CD8-positive, alpha-beta memory T cell (primary cell): Measurements from ENCODE around the gene ALCAM. TPM values are rescaled to one million over a fixed set of nuclear protein-coding genes. Genes with fewer than 3 reads are reported as not detected.

ENCODE experiments used
- CTCF ChIA-PET: fragments of 350-600 bp; sonication (Branson Sonifier 250); formaldehyde crosslinking; loops from one replicate; lab custom pipeline; 2021; ENCODE audit warnings: antibody characterized with exemption; lab: Charles Lee
- POLR2A ChIA-PET: fragments of 350-600 bp; sonication (Branson Sonifier 250); formaldehyde crosslinking; loops from one replicate; lab custom pipeline; 2021; ENCODE audit warnings: antibody characterized with exemption; lab: Charles Lee
- DNase-seq, 5 donors: peaks; one replicate each; pipeline versions ENCODE4 v3.0.0 to v3.0.0-alpha.2; 2020 to 2022; ENCODE audit warnings: mixed read lengths in 1 of 5
- H3K27ac ChIP-seq: one replicate; pipeline ENCODE4 v1.7.0; 2013; ENCODE audit warnings: low read depth, mild to moderate bottlenecking, low read length, moderate library complexity
- H3K27me3 ChIP-seq: 2 replicates; pipeline ENCODE4 v1.7.0; 2013; ENCODE audit warnings: low read length, mild to moderate bottlenecking; ENCODE audit not compliant: insufficient read depth, poor library complexity, severe bottlenecking
- H3K36me3 ChIP-seq: 2 replicates; pipeline ENCODE4 v1.7.0; 2013; ENCODE audit warnings: mild to moderate bottlenecking, low read length, moderate library complexity; ENCODE audit not compliant: insufficient read depth
- H3K4me1 ChIP-seq: 2 replicates; pipeline ENCODE4 v1.7.0; 2013; ENCODE audit warnings: mild to moderate bottlenecking, low read length, moderate library complexity; ENCODE audit not compliant: insufficient read depth
- H3K4me3 ChIP-seq: 2 replicates; pipeline ENCODE4 v1.7.0; 2013; ENCODE audit warnings: mild to moderate bottlenecking, low read length
- H3K9me3 ChIP-seq: 2 replicates; pipeline ENCODE4 v1.7.0; 2013; ENCODE audit warnings: mild to moderate bottlenecking, low read length
- H3K27ac Mint-ChIP-seq, 8 donors: one replicate each; pipeline ENCODE4 v1.8.0; 2020 to 2021; ENCODE audit warnings: mixed read lengths in 8 of 8, mild to moderate bottlenecking in 6 of 8, inconsistent platforms in 3 of 8, moderate library complexity in 3 of 8
- H3K27me3 Mint-ChIP-seq, 2 donors: one replicate each; pipeline ENCODE4 v1.8.0; 2020 to 2021; ENCODE audit warnings: mixed read lengths in 2 of 2, mild to moderate bottlenecking in 1 of 2, moderate library complexity in 1 of 2
- H3K36me3 Mint-ChIP-seq, 3 donors: one replicate each; pipeline ENCODE4 v1.8.0; 2020 to 2021; ENCODE audit warnings: mixed read lengths in 3 of 3, inconsistent platforms in 1 of 3, mild to moderate bottlenecking in 1 of 3
- H3K4me1 Mint-ChIP-seq, 3 donors: one replicate each; pipeline ENCODE4 v1.8.0; 2020 to 2021; ENCODE audit warnings: mixed read lengths in 3 of 3, inconsistent platforms in 1 of 3, mild to moderate bottlenecking in 1 of 3
- H3K4me3 Mint-ChIP-seq, 7 donors: one replicate each; pipeline ENCODE4 v1.8.0; 2020 to 2021; ENCODE audit warnings: mixed read lengths in 7 of 7, mild to moderate bottlenecking in 6 of 7, moderate library complexity in 4 of 7, inconsistent platforms in 2 of 7
- H3K9me3 Mint-ChIP-seq, 5 donors: one replicate each; pipeline ENCODE4 v1.8.0; 2020 to 2022; ENCODE audit warnings: mixed read lengths in 5 of 5, mild to moderate bottlenecking in 3 of 5, moderate library complexity in 2 of 5, inconsistent platforms in 1 of 5
- polyA plus RNA-seq: library from polyadenylated mRNA; unstranded; fragments of 300-500 nt; fragmentation: Illumina TruSeq; gene quantifications from one replicate; pipeline ENCODE4 v1.2.3, GENCODE V29; 2021
- total RNA-seq, 2 experiments: library from RNA; stranded (reverse); gene quantifications; one replicate each; pipeline ENCODE4 v1.2.3, GENCODE V29; 2021

Gene ALCAM
- total and polyA plus RNA-seq, 3 experiments from 2014 or later = 6.4 to 26.9 (median 26.1) TPM

DNA sequence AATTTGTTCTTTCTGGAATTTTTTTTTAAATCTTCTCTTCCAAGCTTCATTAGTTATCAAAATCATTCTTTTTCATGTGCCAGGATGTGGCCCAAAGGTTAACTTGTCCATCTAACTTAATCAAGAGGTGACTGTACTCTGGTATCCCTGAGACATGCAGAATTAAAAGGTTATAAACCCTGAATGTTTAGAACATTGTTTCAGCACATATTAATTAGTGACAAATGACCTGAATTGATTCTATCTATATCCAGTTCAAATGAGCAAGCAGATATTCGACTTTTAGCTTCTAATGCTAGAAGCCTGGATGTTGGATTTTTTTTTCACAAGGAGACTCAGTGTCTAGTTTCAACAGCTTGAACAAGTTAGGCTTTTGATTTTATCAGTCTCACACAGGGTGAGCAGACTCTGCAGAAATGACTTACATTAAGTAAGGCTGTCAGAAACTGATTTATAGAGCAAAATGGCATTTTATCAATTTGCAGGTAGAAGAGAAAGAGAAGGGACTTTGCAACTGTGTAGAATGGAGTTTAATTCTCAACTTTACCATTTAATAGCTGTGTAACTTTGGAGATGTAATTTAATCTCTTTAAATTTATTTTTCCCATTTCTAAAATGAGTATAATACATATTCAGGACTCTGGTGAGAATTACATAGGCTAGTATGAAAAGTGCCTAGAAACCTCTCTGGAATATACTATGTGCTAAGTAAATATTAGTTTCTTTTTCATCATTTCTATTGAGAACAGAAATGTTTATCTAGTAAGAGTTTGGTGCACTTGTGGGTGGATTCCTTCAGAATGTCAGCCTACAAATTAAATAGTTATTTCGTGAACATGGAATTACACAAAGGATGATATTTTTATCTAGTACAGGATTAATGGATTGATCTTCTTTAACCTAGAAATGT lies 100.0 kb downstream of the ALCAM start:
- Histone ChIP-seq H3K4me3 (no peak overlapping the region), H3K36me3 (no peaks in the 10 kb centered on the region), H3K9me3 (no peaks in the 10 kb centered on the region), H3K27ac (no peak overlapping the region), H3K4me1 (no peaks in the 10 kb centered on the region), H3K27me3 (no peaks in the 10 kb centered on the region)
- no peak for DNase-seq
- POLR2A ChIA-PET = no interaction called here
- CTCF ChIA-PET = no interaction called here
- no peaks in the 10 kb centered on the region for H3K27me3 Mint-ChIP-seq
- no peak overlapping the region for H3K4me3 Mint-ChIP-seq
- no peak overlapping the region for H3K27ac Mint-ChIP-seq
- no peaks in the 10 kb centered on the region for H3K36me3 Mint-ChIP-seq
- H3K9me3 Mint-ChIP-seq = no peaks in the 10 kb centered on the region
- H3K4me1 Mint-ChIP-seq = no peaks in the 10 kb centered on the region

GRCh38 chr3:105470851-105471250 lies 104.1 kb downstream of the ALCAM start:
- CTCF ChIA-PET = no interaction called here
- no peak for DNase-seq
- no peaks in the 10 kb centered on the region for H3K27me3 Mint-ChIP-seq

DNA sequence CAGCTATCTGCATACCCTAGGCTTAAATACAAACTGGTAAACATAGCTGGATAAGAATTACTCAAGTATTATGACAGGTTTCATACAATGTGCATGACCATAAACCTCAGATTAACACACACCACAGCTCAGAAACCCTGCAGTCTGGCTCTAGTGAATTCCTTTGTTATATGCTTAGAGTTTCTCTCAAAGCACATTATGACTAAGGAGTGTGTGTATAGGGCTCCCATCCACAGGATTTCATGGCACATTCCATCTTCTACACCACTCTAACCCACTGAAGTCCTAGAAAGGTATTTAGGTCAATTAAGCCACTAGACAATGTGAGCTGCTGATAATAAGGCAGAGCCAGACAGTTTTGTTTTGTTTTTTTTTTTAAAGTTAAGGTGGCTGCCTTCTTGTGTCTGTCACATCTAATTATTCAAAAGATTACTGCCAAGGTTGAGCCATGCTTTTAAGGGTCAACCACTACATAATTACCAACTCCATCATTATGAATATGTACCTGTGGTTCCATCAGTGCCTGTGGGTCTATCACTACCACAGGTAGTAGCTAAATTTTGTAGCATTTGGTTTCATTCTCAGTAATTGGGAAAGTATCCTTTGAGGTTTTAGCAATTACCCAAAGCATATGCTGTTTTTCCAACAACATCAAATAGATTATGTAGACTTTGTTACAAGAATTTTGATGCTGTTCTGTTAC lies 107.0 kb downstream of the ALCAM start:
- H3K4me3 Mint-ChIP-seq = no peak overlapping the region
- peak overlapping the region in 1 of 8 donors; percentile 81 for H3K27ac Mint-ChIP-seq
- no peak for DNase-seq
- H3K4me1 ChIP-seq = no peaks in the 10 kb centered on the region
- H3K27ac ChIP-seq = no peak overlapping the region
- no peaks in the 10 kb centered on the region for H3K9me3 ChIP-seq
- CTCF ChIA-PET = no interaction called here
- H3K4me3 ChIP-seq = no peak overlapping the region
- H3K4me1 Mint-ChIP-seq = peaks cover 0 to 6% (median 2%) of the 10 kb centered on the region in 3 donors
- peaks cover 7 to 22% (median 18%) of the 10 kb centered on the region in 5 donors for H3K9me3 Mint-ChIP-seq
- H3K27me3 ChIP-seq = no peaks in the 10 kb centered on the region
- no peaks in the 10 kb centered on the region for H3K36me3 ChIP-seq
- peaks cover 0 to 3% of the 10 kb centered on the region in 2 donors for H3K27me3 Mint-ChIP-seq
- POLR2A ChIA-PET = no interaction called here
- H3K36me3 Mint-ChIP-seq = peaks cover 5 to 27% (median 5%) of the 10 kb centered on the region in 3 donors

More at GRCh38 chr3:105470851-105471250, 104.1 kb downstream of the ALCAM start:
- Histone ChIP-seq H3K4me3 (no peak overlapping the region), H3K36me3 (no peaks in the 10 kb centered on the region), H3K9me3 (no peaks in the 10 kb centered on the region), H3K4me1 (no peaks in the 10 kb centered on the region), H3K27me3 (no peaks in the 10 kb centered on the region), H3K27ac (no peak overlapping the region)
- no peak overlapping the region for H3K27ac Mint-ChIP-seq
- POLR2A ChIA-PET = no interaction called here
- H3K9me3 Mint-ChIP-seq = no peaks in the 10 kb centered on the region
- no peak overlapping the region for H3K4me3 Mint-ChIP-seq
- H3K4me1 Mint-ChIP-seq = peaks cover 0 to 6% (median 2%) of the 10 kb centered on the region in 3 donors
- H3K36me3 Mint-ChIP-seq = peaks cover 0 to 5% (median 0%) of the 10 kb centered on the region in 3 donors

DNA sequence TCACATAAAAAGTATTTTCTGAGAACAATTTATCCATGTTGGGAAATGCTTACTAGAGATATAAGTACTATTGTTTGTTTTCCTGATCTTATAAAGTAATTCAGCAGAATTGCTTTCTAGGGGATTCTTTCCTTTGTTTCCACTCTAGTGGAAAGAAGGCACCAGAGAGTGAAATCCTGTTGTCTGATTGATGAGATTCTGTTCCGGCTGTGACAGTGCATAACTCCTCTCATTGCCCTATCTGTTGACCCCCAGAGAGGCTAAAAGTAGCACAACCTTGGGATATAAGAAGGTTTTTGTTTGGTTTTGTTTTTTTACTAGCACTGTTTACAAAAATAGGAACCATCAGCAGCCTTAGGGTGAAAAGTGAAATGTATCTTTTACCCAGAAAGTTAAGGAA lies 114.1 kb downstream of the ALCAM start:
- Mint-ChIP-seq H3K27me3 (peaks cover 0 to 3% of the 10 kb centered on the region in 2 donors), H3K4me3 (no peak overlapping the region), H3K27ac (no peak overlapping the region), H3K36me3 (peaks cover 5 to 33% (median 5%) of the 10 kb centered on the region in 3 donors), H3K4me1 (no peaks in the 10 kb centered on the region), H3K9me3 (peaks cover 7 to 22% (median 18%) of the 10 kb centered on the region in 5 donors)
- Histone ChIP-seq H3K9me3 (no peaks in the 10 kb centered on the region), H3K27me3 (no peaks in the 10 kb centered on the region), H3K4me1 (no peaks in the 10 kb centered on the region), H3K27ac (no peak overlapping the region), H3K36me3 (no peaks in the 10 kb centered on the region), H3K4me3 (no peak overlapping the region)
- ChIA-PET CTCF (no interaction called here), POLR2A (no interaction called here)
- DNase-seq = no peak

DNA sequence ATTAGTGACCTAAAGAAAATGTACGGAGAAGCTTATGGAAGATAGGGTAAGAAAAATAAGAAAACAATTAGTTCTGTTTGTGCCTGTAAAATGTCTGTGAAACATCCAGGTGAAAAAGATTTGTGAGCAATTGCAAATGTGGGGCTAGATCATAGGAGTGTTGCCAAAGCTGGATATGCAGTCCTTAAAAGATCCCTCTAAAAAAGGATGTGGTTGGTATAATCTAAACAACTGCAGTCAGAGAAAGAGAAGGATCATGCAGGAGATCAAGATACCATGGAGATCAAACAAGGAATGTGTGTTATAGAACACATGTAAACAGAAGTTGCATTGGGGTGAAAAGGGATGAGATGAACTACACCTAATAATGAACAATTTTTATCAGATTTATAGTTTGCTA lies 116.8 kb downstream of the ALCAM start:
- H3K27me3 Mint-ChIP-seq = no peaks in the 10 kb centered on the region
- H3K27ac Mint-ChIP-seq = no peak overlapping the region
- peaks cover 0 to 22% (median 0%) of the 10 kb centered on the region in 3 donors for H3K36me3 Mint-ChIP-seq
- H3K36me3 ChIP-seq = no peaks in the 10 kb centered on the region
- CTCF ChIA-PET = no interaction called here
- no peaks in the 10 kb centered on the region for H3K9me3 ChIP-seq
- H3K4me3 Mint-ChIP-seq = no peak overlapping the region
- H3K27me3 ChIP-seq = no peaks in the 10 kb centered on the region
- POLR2A ChIA-PET = no interaction called here
- no peaks in the 10 kb centered on the region for H3K4me1 ChIP-seq
- H3K9me3 Mint-ChIP-seq = peaks cover 2 to 7% (median 5%) of the 10 kb centered on the region in 5 donors
- no peak overlapping the region for H3K27ac ChIP-seq
- H3K4me1 Mint-ChIP-seq = no peaks in the 10 kb centered on the region
- H3K4me3 ChIP-seq = no peak overlapping the region
- DNase-seq = no peak

DNA sequence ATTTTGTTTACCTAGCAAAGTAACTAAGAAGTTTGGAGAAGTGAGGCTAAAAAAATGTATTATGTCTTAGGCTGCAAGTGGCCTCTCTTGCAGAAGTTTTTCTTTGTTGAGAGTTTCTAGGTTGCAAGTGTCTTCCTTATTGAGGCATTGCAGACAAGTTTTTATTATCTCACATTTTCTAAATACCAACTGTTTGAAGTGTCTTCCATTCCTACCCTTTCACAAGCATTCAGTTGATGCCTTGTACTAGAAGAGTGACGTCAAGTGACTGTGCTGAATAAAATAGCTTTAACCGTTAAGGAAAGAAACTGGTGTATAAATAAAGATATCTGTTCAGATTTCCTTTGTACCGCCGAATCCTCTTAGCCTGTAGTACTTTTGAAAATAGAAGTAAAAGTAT lies 123.3 kb downstream of the ALCAM start:
- Histone ChIP-seq H3K27ac (no peak overlapping the region), H3K4me1 (no peaks in the 10 kb centered on the region), H3K9me3 (no peaks in the 10 kb centered on the region), H3K36me3 (no peaks in the 10 kb centered on the region), H3K4me3 (no peak overlapping the region), H3K27me3 (no peaks in the 10 kb centered on the region)
- Mint-ChIP-seq H3K27ac (no peak overlapping the region), H3K4me1 (no peaks in the 10 kb centered on the region), H3K27me3 (no peaks in the 10 kb centered on the region), H3K9me3 (peaks cover 12 to 23% (median 18%) of the 10 kb centered on the region in 5 donors), H3K36me3 (peaks cover 5 to 35% (median 11%) of the 10 kb centered on the region in 3 donors), H3K4me3 (no peak overlapping the region)
- ChIA-PET POLR2A (no interaction called here), CTCF (no interaction called here)
- DNase-seq = no peak

- Histone ChIP-seq H3K36me3 (no peaks in the 10 kb centered on the region), H3K9me3 (no peaks in the 10 kb centered on the region), H3K27me3 (no peaks in the 10 kb centered on the region), H3K27ac (no peak overlapping the region), H3K4me3 (no peak overlapping the region), H3K4me1 (no peaks in the 10 kb centered on the region)
- H3K27ac Mint-ChIP-seq = no peak overlapping the region
- ChIA-PET POLR2A (no interaction called here), CTCF (no interaction called here)
- no peaks in the 10 kb centered on the region for H3K4me1 Mint-ChIP-seq
- H3K9me3 Mint-ChIP-seq = peaks cover 10 to 19% (median 12%) of the 10 kb centered on the region in 5 donors
- H3K27me3 Mint-ChIP-seq = no peaks in the 10 kb centered on the region
- DNase-seq = no peak
- no peak overlapping the region for H3K4me3 Mint-ChIP-seq
- H3K36me3 Mint-ChIP-seq = peaks cover 5 to 24% (median 11%) of the 10 kb centered on the region in 3 donors
Observed at GRCh38 chr3:105493305-105493892, 126.7 kb downstream of the ALCAM start.

DNA sequence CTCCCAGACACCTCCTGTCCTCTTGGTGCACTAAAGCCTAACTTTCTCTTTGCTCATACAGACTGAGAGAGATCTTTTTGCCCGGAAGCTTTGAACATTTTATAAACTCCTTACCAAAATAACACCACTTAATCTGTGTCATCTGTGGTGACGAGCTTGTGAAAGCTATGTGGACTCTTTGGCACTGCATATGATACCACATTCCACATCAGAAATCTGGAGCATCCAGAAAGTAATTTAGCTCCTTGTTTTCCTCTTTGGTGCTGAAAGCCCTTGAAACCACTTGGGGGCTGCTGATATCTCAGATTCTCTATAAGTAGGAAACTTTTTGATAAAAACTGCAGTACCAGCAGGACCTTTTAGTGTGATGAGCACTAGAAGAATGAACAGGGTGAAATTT lies 128.3 kb downstream of the ALCAM start:
- no peaks in the 10 kb centered on the region for H3K9me3 ChIP-seq
- no peaks in the 10 kb centered on the region for H3K27me3 ChIP-seq
- no peak overlapping the region for H3K27ac Mint-ChIP-seq
- no peaks in the 10 kb centered on the region for H3K4me1 Mint-ChIP-seq
- ChIA-PET POLR2A (no interaction called here), CTCF (no interaction called here)
- peaks cover 5 to 11% (median 11%) of the 10 kb centered on the region in 3 donors for H3K36me3 Mint-ChIP-seq
- no peak overlapping the region for H3K4me3 Mint-ChIP-seq
- no peak for DNase-seq
- peaks cover 8 to 13% (median 9%) of the 10 kb centered on the region in 5 donors for H3K9me3 Mint-ChIP-seq
- H3K27me3 Mint-ChIP-seq = no peaks in the 10 kb centered on the region
- H3K27ac ChIP-seq = no peak overlapping the region
- no peaks in the 10 kb centered on the region for H3K4me1 ChIP-seq
- no peaks in the 10 kb centered on the region for H3K36me3 ChIP-seq
- H3K4me3 ChIP-seq = no peak overlapping the region
